Fibroblast of skin of left quadriceps (primary cell): Measurements from ENCODE around the gene MGRN1.

ENCODE experiments used
- DNase-seq, 2 experiments: peaks; one replicate each; pipeline ENCODE4 v3.0.0-alpha.2; 2013; ENCODE audit warnings: low read depth in 2 of 2

MGRN1 gene

GRCh38 chr16:4687946-4688673 lies 63.5 kb downstream of the MGRN1 start:
- no peak for DNase-seq

DNA sequence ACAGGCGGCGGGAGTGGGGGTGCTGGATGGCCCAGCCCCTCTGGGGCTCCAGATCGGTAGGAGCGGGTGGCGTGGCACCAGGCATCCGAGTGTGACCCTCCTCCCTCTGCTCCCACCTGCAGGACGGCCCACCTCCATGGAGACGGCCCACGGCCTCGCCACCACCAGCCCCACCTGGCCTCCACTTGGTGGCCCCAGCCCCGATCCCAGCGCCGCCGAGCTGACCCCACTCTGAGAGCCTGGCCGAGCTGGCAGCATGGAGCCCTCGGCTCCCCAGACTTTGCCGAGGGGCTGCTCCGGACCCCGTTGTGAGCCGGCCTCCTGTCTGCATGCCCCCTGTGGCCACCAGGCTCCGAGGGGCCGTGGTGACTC lies 64.0 kb downstream of the MGRN1 start:
- DNase-seq, result no peak

DNA sequence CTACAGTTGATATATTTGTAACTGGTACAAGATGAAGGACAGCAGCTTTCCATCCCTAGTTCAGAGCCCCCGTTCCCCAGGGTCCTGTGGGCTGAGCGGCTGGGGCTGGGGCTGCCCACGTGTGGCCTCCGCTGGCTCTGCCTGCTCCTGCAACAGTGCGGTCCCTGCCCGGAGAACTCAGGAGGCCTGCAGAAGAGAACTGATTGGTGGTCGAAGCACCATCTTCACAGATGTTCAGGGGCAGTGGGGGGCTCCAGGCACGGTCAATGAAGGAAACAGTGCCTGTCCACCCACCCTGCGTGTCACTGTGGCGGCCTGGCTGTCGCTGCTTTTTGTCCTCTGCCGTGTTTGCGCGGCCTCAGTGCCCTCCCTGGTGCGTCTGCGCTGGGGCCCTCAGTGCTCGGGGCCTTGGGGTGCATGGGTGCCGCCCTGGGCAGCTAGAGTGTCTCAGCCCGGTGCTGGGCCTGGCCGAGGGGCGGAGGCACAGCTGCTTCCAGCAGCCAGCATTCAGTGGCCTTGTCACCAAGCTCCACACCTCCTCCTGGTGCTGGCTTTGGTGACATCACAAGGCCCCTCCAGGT lies 64.6 kb downstream of the MGRN1 start:
- DNase-seq, result no peak

- no peak for DNase-seq
Observed at GRCh38 chr16:4689864-4690704, 65.5 kb downstream of the MGRN1 start.

- no peak for DNase-seq
Observed at GRCh38 chr16:4690946-4691665, 66.5 kb downstream of the MGRN1 start.

DNA sequence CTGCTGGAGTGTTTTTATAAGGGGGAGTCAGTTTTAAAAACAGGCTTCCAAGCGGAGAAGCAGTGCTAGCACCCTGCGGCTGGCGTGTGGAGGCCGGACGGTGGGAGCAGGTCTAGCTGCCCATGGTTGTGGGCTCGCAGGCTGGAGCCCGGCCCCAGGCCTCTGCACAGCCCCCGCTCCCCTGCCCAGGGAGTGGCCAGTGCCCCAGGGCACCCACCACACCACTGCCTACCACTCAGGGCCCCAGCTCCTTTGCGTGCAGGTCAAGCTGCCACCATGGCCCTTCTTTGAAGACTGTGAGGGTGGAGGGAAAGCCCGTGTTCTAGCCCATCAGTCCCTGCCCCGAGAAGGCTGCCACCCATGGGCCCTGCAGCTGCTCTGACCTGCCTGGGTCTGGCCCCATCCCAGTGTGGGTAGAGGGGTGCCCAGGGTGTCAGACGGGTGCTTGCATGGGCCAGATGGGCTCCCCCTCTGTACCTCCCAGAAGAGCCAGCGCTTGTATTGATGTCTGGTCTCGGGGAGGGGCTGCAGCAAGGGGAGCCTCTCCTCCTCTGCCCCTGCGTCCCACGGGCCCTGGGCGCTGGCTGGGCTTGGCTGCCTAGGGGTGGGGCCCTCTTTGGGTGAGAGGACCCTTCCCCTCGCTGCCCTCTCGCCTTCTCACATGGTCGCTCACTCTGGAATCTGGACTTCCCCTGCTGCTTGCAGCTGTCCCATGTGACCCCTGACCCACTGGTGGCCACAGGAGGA lies 67.2 kb downstream of the MGRN1 start:
- DNase-seq, result no peak

DNA sequence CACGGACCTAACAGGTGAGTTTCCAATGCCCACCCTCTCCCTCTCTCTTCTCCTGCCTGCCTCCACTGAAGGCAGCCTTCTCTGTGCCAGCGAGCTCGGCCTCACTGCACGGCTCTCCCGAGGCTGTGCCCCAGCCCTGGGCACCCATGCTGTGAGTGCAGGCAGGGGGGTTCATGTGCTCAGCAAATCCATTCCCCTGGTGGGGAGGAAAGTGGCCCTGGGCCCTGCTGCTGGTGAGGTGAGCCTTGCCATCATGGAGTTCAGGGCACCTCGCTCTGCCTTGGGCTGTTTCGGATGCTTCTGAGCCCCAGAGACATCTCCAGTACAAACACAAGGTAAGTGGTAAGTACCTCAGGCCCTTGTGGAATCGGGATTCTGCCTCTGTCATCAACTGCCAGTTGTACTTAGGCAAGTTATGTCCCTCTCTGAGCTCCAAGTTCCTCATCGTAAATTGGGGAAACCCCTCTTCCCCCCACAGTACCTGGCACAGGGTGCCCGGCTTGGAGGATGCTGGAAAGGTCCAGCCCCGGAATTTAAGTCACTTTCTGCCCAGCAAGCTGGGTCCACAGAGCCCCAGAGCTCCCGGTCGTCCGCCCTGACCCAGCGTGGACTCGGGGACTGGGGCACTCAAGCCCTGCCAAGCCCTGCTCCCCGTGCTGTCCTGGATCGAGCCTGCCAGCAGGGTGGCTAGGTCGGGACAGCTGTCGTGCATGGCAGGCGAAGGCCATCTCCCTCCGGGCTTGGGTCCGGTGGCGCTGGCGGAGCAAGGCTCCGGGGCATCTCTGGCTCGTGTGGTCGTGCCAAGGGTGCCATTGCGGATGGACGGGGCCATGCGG lies 68.1 kb downstream of the MGRN1 start:
- no peak for DNase-seq

- peak; percentile 89 to 90 for DNase-seq
Observed at GRCh38 chr16:4693296-4693955, 68.8 kb downstream of the MGRN1 start, which contains the start of gene NUDT16L1. NUDT16L1 (plus strand) TSS chr16:4693562; CDS start chr16:4693727, 165 bp downstream.

GRCh38 chr16:4693956-4694641 lies 69.5 kb downstream of the MGRN1 start:
- peak; percentile 25 to 26 for DNase-seq

GRCh38 chr16:4694642-4695451 lies 70.2 kb downstream of the MGRN1 start:
- DNase-seq, result no peak

- no peak for DNase-seq
Observed at GRCh38 chr16:4695473-4696171, 71.0 kb downstream of the MGRN1 start.

- DNase-seq, result no peak
Observed at GRCh38 chr16:4696172-4696904, 71.7 kb downstream of the MGRN1 start.

DNA sequence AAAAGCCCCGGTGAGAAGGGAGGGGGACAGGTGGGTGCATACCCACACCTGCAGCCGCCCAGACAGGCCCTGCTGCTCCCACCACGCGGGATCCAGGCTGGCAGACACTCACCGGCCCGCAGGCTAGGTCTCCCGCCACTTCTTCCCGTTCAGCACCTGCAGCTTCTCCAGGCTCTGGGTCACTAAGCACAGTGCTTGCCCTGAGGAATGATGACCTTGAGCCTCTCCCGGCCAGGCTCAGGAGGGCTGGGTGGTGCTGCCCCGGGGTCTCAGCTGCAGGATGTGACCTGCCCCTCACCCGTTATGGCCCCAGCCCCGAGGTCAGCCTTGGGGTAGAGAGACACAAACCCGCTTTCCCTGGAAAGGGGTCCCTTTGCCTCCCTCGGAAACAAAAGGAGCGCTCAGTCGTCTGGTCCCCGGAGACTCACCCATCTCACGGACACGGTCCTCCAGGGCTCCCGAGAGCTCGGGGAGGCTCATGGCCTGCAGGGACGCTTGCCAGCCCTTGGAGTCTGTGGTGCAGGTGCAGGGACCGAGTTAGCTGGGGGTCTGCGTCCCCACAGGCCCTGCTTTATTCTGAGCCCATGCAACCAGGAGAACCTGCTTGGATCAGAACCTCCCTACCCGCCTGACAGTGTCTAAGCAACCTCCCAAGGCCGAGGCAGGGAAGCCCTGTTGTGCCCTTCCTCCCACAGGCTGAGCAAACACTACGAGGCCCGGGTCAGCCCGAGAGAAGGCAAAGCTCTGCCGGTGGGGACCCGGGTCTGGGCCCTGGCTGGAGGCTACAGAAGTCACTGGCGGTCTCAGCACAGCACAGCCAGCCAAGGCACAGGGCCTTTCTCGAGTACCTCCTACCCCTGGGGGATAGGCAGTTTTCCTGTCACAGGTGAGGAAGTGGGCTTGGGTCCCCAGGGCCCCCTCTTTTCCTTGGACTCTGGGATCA lies 72.5 kb downstream of the MGRN1 start:
- no peak for DNase-seq

DNA sequence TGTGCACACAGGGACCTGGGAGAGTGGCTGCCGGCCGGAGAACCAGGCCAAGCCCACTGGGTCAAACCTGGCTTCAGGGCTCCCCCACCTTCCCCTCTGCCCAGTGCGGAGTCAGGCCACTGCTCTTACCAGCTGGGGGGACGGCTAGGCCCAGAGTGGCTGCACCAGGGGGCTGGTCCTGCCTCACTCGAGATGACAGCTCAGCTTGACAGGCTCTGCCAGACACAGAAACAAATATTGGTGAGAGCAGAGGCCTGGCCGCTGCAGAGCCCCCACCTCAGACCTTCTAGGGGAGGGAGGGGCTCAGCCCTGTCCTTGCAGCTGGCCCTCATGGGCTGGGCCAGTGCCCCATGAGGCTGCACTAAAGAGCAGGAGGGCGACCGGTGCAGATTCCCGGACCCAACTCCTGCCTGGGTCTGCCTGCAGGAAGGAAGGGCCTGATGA lies 73.2 kb downstream of the MGRN1 start:
- DNase-seq, result no peak

DNA sequence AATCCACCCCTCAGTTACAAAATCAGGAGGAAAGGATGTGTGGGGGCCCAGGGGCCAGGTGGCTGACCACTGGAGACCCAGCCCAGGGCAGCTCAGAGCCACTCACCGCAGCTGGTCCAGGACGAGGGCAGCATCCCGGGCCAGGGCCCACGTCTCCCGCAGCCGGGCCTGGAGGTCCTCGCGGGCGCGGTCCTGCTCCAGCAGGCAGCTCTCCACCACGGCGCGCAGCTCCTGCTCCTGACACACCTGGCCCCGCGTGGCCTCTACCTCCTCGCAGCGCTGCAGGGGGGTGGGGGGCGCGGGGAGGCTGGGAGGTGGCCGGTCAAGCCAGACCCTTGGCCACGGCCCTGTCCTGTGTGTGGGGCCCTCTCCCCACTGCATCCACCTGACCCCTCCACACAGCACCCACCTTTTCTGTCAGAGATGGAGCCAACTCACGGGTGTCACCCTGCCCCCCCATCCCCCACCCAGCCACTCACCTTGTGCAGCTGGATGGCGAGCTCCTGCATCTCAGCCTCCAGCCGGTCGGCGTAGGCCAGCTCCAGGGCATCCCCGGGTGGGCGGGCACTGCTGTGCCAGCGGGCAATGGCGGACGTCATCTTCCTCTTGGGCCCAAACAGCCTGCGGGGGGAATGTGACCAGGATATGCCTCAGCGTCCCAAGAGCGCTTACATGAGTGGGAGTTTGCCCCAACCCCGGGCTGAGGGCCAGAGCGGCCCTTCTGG lies 73.9 kb downstream of the MGRN1 start:
- DNase-seq, result no peak
